CD4-positive, alpha-beta T cell (primary cell): ENCODE measurements around the gene RBX1. TPM values are rescaled to one million over a fixed set of nuclear protein-coding genes. Genes with fewer than 3 reads are reported as not detected.
A peak's percentile ranks its signal among the peaks of the same experiment; 100 is the strongest.

ENCODE experiments used
- ATAC-seq: fragments of 200-7000 bp; cut with Tn5 transposase; one replicate; pipeline ENCODE4 v1.10.0; 2022; ENCODE audit warnings: mild to moderate bottlenecking; ENCODE audit not compliant: poor library complexity
- CTCF ChIA-PET: fragments of 350-600 bp; sonication (Branson Sonifier 250); formaldehyde crosslinking; loops from one replicate; lab custom pipeline; 2021; ENCODE audit warnings: antibody characterized with exemption, inconsistent platforms; lab: Charles Lee
- POLR2A ChIA-PET: fragments of 350-600 bp; sonication (Branson Sonifier 250); formaldehyde crosslinking; loops from one replicate; lab custom pipeline; 2021; ENCODE audit warnings: antibody characterized with exemption, inconsistent platforms; lab: Charles Lee
- DNase-seq, 14 experiments: peaks; one replicate each; pipeline ENCODE4 v3.0.0-alpha.2; 2013 to 2020; ENCODE audit warnings: mixed read lengths in 2 of 14
- H3K27ac ChIP-seq, 2 donors: one replicate each; pipeline versions ENCODE4 v1.5.1 to v1.7.0; 2013; ENCODE audit warnings: low read length in 2 of 2, low read depth in 1 of 2, mild to moderate bottlenecking in 1 of 2
- H3K27me3 ChIP-seq, 2 experiments: 1 replicate in 1 of 2; 2 replicates in 1 of 2; pipeline versions ENCODE4 v1.6.1 to v1.7.0; 2013; ENCODE audit warnings: low read length in 2 of 2, control low read depth in 1 of 2, mild to moderate bottlenecking in 1 of 2, moderate library complexity in 1 of 2; ENCODE audit not compliant: insufficient read depth in 2 of 2, control insufficient read depth in 1 of 2
- H3K36me3 ChIP-seq: one replicate; pipeline ENCODE4 v1.6.1; 2013; ENCODE audit warnings: low read length, control low read depth; ENCODE audit not compliant: insufficient read depth
- H3K4me1 ChIP-seq: one replicate; pipeline ENCODE4 v1.6.1; 2013; ENCODE audit warnings: low read length, control low read depth; ENCODE audit not compliant: insufficient read depth
- H3K4me3 ChIP-seq: one replicate; pipeline ENCODE4 v1.5.1; 2013; ENCODE audit warnings: mild to moderate bottlenecking, low read length, moderate library complexity
- H3K9me3 ChIP-seq, 2 experiments: 1 replicate in 1 of 2; 2 replicates in 1 of 2; pipeline versions ENCODE4 v1.6.1 to v1.7.0; 2013; ENCODE audit warnings: low read length in 2 of 2, mild to moderate bottlenecking in 2 of 2, control low read depth in 1 of 2, moderate library complexity in 1 of 2; ENCODE audit not compliant: control insufficient read depth in 1 of 2, insufficient read depth in 1 of 2
- H3K27ac Mint-ChIP-seq: one replicate; pipeline ENCODE4 v1.8.0; 2020; ENCODE audit warnings: mixed read lengths
- H3K27me3 Mint-ChIP-seq: one replicate; pipeline ENCODE4 v1.8.0; 2021; ENCODE audit warnings: mixed read lengths
- H3K36me3 Mint-ChIP-seq: one replicate; pipeline ENCODE4 v1.8.0; 2021; ENCODE audit warnings: low read depth, mixed read lengths
- H3K4me1 Mint-ChIP-seq: one replicate; pipeline ENCODE4 v1.8.0; 2021; ENCODE audit warnings: low read depth, mixed read lengths
- H3K4me3 Mint-ChIP-seq: one replicate; pipeline ENCODE4 v1.8.0; 2020; ENCODE audit warnings: mild to moderate bottlenecking, mixed read lengths
- H3K9me3 Mint-ChIP-seq: one replicate; pipeline ENCODE4 v1.8.0; 2020; ENCODE audit warnings: mixed read lengths
- CTCF ChIP-seq: fragments of 200-600 bp; IDR thresholded peaks from one replicate; pipeline ENCODE4 v1.8.0; 2022; ENCODE audit warnings: antibody characterized with exemption, mild to moderate bottlenecking
- intact Hi-C, 2 experiments: fragments of 100-400 bp; cut with DNase I in 1 of 2; cut with micrococcal nuclease in 1 of 2; formaldehyde crosslinking; loops; one replicate each; pipeline versions ENCODE4 v1.15.1 to v1.9.0; 2023 to 2025; cut with DNase I, micrococcal nuclease
- total RNA-seq, 174 experiments: library from RNA in 2 of 174; stranded (reverse) in 2 of 174; gene quantifications; one replicate each; pipeline ENCODE4 v1.2.3 and lab custom pipeline; 2021 to 2026

The RBX1 gene
- total RNA-seq, 2 experiments from 2014 or later, result 19.8 to 21.6 TPM

- ATAC-seq, result no peak
- intact Hi-C loops, result no loop called here
Measured at GRCh38 chr22:40957601-40958000, 6.4 kb downstream of the RBX1 start.

GRCh38 chr22:40958299-40958698 lies 7.1 kb downstream of the RBX1 start:
- TF ChIP-seq CTCF, result no peak
- ChIA-PET POLR2A (no interaction called here), CTCF (interaction anchor here (0.5 kb wide), 1 partner anchor 240 kb away, joined by 6 read pairs; no protein-coding TSS in a partner anchor)
- Histone ChIP-seq H3K4me3 (no peak overlapping the region), H3K36me3 (peaks cover 63% of the 10 kb centered on the region), H3K27ac (no peak overlapping the region), H3K27me3 (no peaks in the 10 kb centered on the region), H3K9me3 (no peaks in the 10 kb centered on the region), H3K4me1 (peaks cover 12% of the 10 kb centered on the region)
- intact Hi-C loops, result no loop called here
- H3K27ac Mint-ChIP-seq, result peak overlapping the region; percentile 48
- ATAC-seq, result no peak
- no peaks in the 10 kb centered on the region for H3K27me3 Mint-ChIP-seq
- peaks cover 37% of the 10 kb centered on the region for H3K4me1 Mint-ChIP-seq
- no peak for DNase-seq
- H3K9me3 Mint-ChIP-seq, result no peaks in the 10 kb centered on the region
- no peak overlapping the region for H3K4me3 Mint-ChIP-seq
- H3K36me3 Mint-ChIP-seq, result peaks cover 58% of the 10 kb centered on the region

More at GRCh38 chr22:40957601-40958000, 6.4 kb downstream of the RBX1 start:
- Mint-ChIP-seq H3K27ac (peak overlapping the region; percentile 48), H3K4me1 (peaks cover 41% of the 10 kb centered on the region), H3K4me3 (no peak overlapping the region), H3K27me3 (no peaks in the 10 kb centered on the region), H3K9me3 (no peaks in the 10 kb centered on the region), H3K36me3 (peaks cover 55% of the 10 kb centered on the region)
- Histone ChIP-seq H3K9me3 (no peaks in the 10 kb centered on the region), H3K4me3 (no peak overlapping the region), H3K27ac (no peak overlapping the region), H3K27me3 (no peaks in the 10 kb centered on the region), H3K36me3 (peaks cover 57% of the 10 kb centered on the region), H3K4me1 (peaks cover 17% of the 10 kb centered on the region)
- POLR2A ChIA-PET, result interaction anchor here (0.7 kb wide), 1 partner anchor 134 kb away, joined by 3 read pairs; no protein-coding TSS in a partner anchor
- TF ChIP-seq CTCF, result no peak
- DNase-seq, result no peak
- CTCF ChIA-PET, result interaction anchor here (0.5 to 0.7 kb wide), 2 partner anchors 35 to 241 kb away, joined by 3 to 6 read pairs; no protein-coding TSS in a partner anchor

GRCh38 chr22:40960145-40960544 lies 9.0 kb downstream of the RBX1 start:
- Mint-ChIP-seq H3K9me3 (no peaks in the 10 kb centered on the region), H3K27me3 (no peaks in the 10 kb centered on the region), H3K4me3 (no peak overlapping the region), H3K36me3 (peaks cover 56% of the 10 kb centered on the region), H3K27ac (peak overlapping the region; percentile 62), H3K4me1 (peaks cover 21% of the 10 kb centered on the region)
- H3K9me3 ChIP-seq, result no peaks in the 10 kb centered on the region
- H3K36me3 ChIP-seq, result peaks cover 64% of the 10 kb centered on the region
- H3K27ac ChIP-seq, result no peak overlapping the region
- H3K27me3 ChIP-seq, result no peaks in the 10 kb centered on the region
- ChIA-PET POLR2A (interaction anchor here (2.4 kb wide), 1 partner anchor 9 kb away, joined by 10 read pairs; the partner anchor contains the start of gene RBX1), CTCF (no interaction called here)
- intact Hi-C loops, result no loop called here
- no peak overlapping the region for H3K4me3 ChIP-seq
- no peaks in the 10 kb centered on the region for H3K4me1 ChIP-seq
- ATAC-seq (no peak), DNase-seq (no peak)
- TF ChIP-seq CTCF, result no peak
